NCI-H2227 (cell line): ENCODE data around the gene LOC128125822.

Experiments
- DNase-seq: peaks from one replicate; lab custom pipeline; 2025; ENCODE audit not compliant: unreplicated experiment; lab: John Stamatoyannopoulos, UW

Gene LOC128125822

GRCh38 chr6:63554782-63555181 lies 17.5 kb upstream of the LOC128125822 start:
- DNase-seq = no peak

- no peak for DNase-seq
Observed at GRCh38 chr6:63556369-63556768, 15.9 kb upstream of the LOC128125822 start.

- no peak for DNase-seq
Observed at GRCh38 chr6:63558278-63558677, 14.0 kb upstream of the LOC128125822 start.

GRCh38 chr6:63560801-63561287 lies 11.4 kb upstream of the LOC128125822 start:
- no peak for DNase-seq

GRCh38 chr6:63561288-63561687 lies 11.0 kb upstream of the LOC128125822 start:
- DNase-seq = no peak

- DNase-seq = no peak
Observed at GRCh38 chr6:63563235-63563634, 9.0 kb upstream of the LOC128125822 start.

- DNase-seq = no peak
Observed at GRCh38 chr6:63565058-63565726, 7.1 kb upstream of the LOC128125822 start.

GRCh38 chr6:63565727-63566596 lies 6.3 kb upstream of the LOC128125822 start:
- no peak for DNase-seq

GRCh38 chr6:63567966-63568365 lies 4.3 kb upstream of the LOC128125822 start:
- no peak for DNase-seq

- DNase-seq = peak; percentile 69
Observed at GRCh38 chr6:63571361-63572043, 778 bp upstream of the LOC128125822 start.

GRCh38 chr6:63572747-63573075 lies 431 bp downstream of the LOC128125822 start:
- DNase-seq = peak; percentile 36

- peak; percentile 79 for DNase-seq
Observed at GRCh38 chr6:63573076-63573898, 1.0 kb downstream of the LOC128125822 start.

GRCh38 chr6:63573899-63574553 lies 1.7 kb downstream of the LOC128125822 start:
- peak; percentile 70 for DNase-seq

- no peak for DNase-seq
Observed at GRCh38 chr6:63574554-63574900, 2.2 kb downstream of the LOC128125822 start.

- DNase-seq = no peak
Observed at GRCh38 chr6:63576147-63576772, 4.0 kb downstream of the LOC128125822 start.

- no peak for DNase-seq
Observed at GRCh38 chr6:63576985-63577712, 4.9 kb downstream of the LOC128125822 start.

- DNase-seq = no peak
Observed at GRCh38 chr6:63578757-63579156, 6.5 kb downstream of the LOC128125822 start.

GRCh38 chr6:63579937-63580703 lies 7.8 kb downstream of the LOC128125822 start:
- DNase-seq = no peak

GRCh38 chr6:63580704-63580961 lies 8.4 kb downstream of the LOC128125822 start:
- no peak for DNase-seq
